Kidney epithelial cell (primary cell): ENCODE measurements around the gene IL17REL. TPM values are rescaled to one million over a fixed set of nuclear protein-coding genes. Genes with fewer than 3 reads are reported as not detected.

Experiments used
- DNase-seq: peaks from one replicate; pipeline ENCODE4 v3.0.0-alpha.2; 2010; ENCODE audit warnings: low read depth
- H3K27me3 ChIP-seq: 2 replicates; pipeline ENCODE4 v1.6.0; 2011; ENCODE audit warnings: low read length; ENCODE audit not compliant: control insufficient read depth, insufficient read depth
- H3K36me3 ChIP-seq: 2 replicates; pipeline ENCODE4 v1.5.1; 2011; ENCODE audit warnings: low read length; ENCODE audit not compliant: control insufficient read depth, insufficient read depth
- H3K4me3 ChIP-seq: 2 replicates; pipeline ENCODE4 v1.5.1; 2011; ENCODE audit warnings: low read depth, mild to moderate bottlenecking, control low read depth, low read length
- CTCF ChIP-seq: IDR thresholded peaks from 2 replicates; pipeline ENCODE4 v1.5.1; 2011; ENCODE audit warnings: mild to moderate bottlenecking, moderate library complexity, low read length, control low read depth, inconsistent platforms; ENCODE audit not compliant: insufficient read depth, poor library complexity, severe bottlenecking
- total RNA-seq: library from RNA; depleted of rRNA; stranded (reverse); fragments of >200 nt; gene quantifications from 2 replicates; pipeline ENCODE4 v1.2.3, GENCODE V29; 2015

IL17REL gene
- total RNA-seq, 1 donor from 2014 or later: not detected

- Histone ChIP-seq H3K36me3 (peaks cover 3% of the 10 kb centered on the region), H3K27me3 (no peaks in the 10 kb centered on the region), H3K4me3 (no peak overlapping the region)
- no peak for DNase-seq
- TF ChIP-seq CTCF: no peak
These were observed 54.7 kb downstream of the IL17REL start for GRCh38 chr22:49957826-49958365.

- Histone ChIP-seq H3K27me3 (no peaks in the 10 kb centered on the region), H3K4me3 (no peak overlapping the region), H3K36me3 (peaks cover 1% of the 10 kb centered on the region)
- no peak for TF ChIP-seq CTCF
- DNase-seq: no peak
These were observed 55.4 kb downstream of the IL17REL start for GRCh38 chr22:49956914-49957825.

GRCh38 chr22:49956418-49956770 is 56.2 kb downstream of the IL17REL start:
- TF ChIP-seq CTCF: no peak
- no peaks in the 10 kb centered on the region for H3K36me3 ChIP-seq

GRCh38 chr22:49955581-49956417 is 56.8 kb downstream of the IL17REL start:
- no peaks in the 10 kb centered on the region for H3K27me3 ChIP-seq
- no peaks in the 10 kb centered on the region for H3K36me3 ChIP-seq
- no peak for DNase-seq
- no peak overlapping the region for H3K4me3 ChIP-seq
- no peak for TF ChIP-seq CTCF

More at GRCh38 chr22:49956418-49956770, 56.2 kb downstream of the IL17REL start:
- no peaks in the 10 kb centered on the region for H3K27me3 ChIP-seq
- DNase-seq: no peak
- H3K4me3 ChIP-seq: no peak overlapping the region

GRCh38 chr22:49954991-49955580 is 57.5 kb downstream of the IL17REL start:
- no peak for DNase-seq
- TF ChIP-seq CTCF: no peak
- Histone ChIP-seq H3K4me3 (no peak overlapping the region), H3K36me3 (no peaks in the 10 kb centered on the region), H3K27me3 (no peaks in the 10 kb centered on the region)
